NT2/D1 (cell line): ENCODE measurements around the gene TTC12.

Source experiments
- SUZ12 ChIP-seq: IDR thresholded peaks from 2 replicates; pipeline ENCODE4 v1.6.1; 2011; ENCODE audit not compliant: insufficient read length, insufficient read depth; ENCODE audit errors: extremely low read depth
- YY1 ChIP-seq: IDR thresholded peaks from 2 replicates; pipeline ENCODE4 v1.6.1; 2011; ENCODE audit not compliant: insufficient read length, insufficient read depth
- ZNF274 ChIP-seq: IDR thresholded peaks from 2 replicates; pipeline ENCODE4 v1.6.1; 2011; ENCODE audit warnings: mild to moderate bottlenecking, low read depth, low read length

GRCh38 chr11:113287801-113288200 lies 26.6 kb upstream of the TTC12 start:
- TF ChIP-seq YY1 (no peak), SUZ12 (no peak), ZNF274 (no peak)
